Stomach smooth muscle (tissue), 2 donors: Measurements from ENCODE around the gene PTPN3.

Source experiments
- H3K27ac ChIP-seq: one replicate; pipeline ENCODE4 v1.7.0; 2013; ENCODE audit warnings: mild to moderate bottlenecking, low read length, inconsistent platforms
- H3K27me3 ChIP-seq, 2 donors: one replicate each; pipeline ENCODE4 v1.7.0; 2013; ENCODE audit warnings: low read length in 2 of 2; ENCODE audit not compliant: insufficient read depth in 2 of 2, control insufficient read depth in 1 of 2
- H3K36me3 ChIP-seq, 2 donors: one replicate each; pipeline ENCODE4 v1.7.0; 2013; ENCODE audit warnings: low read length in 2 of 2; ENCODE audit not compliant: control insufficient read depth in 2 of 2, insufficient read depth in 2 of 2
- H3K4me1 ChIP-seq: one replicate; pipeline ENCODE4 v1.7.0; 2013; ENCODE audit warnings: low read length; ENCODE audit not compliant: control insufficient read depth, insufficient read depth
- H3K4me3 ChIP-seq, 2 donors: one replicate each; pipeline ENCODE4 v1.7.0; 2013; ENCODE audit warnings: low read length in 2 of 2
- H3K9ac ChIP-seq, 2 donors: one replicate each; pipeline ENCODE4 v1.7.0; 2013; ENCODE audit warnings: low read length in 2 of 2, mild to moderate bottlenecking in 1 of 2
- H3K9me3 ChIP-seq, 2 donors: one replicate each; pipeline ENCODE4 v1.7.0; 2013; ENCODE audit warnings: low read length in 2 of 2; ENCODE audit not compliant: control insufficient read depth in 2 of 2
- donor health status: healthy.
- donor health status: Pancreatic carcinoma.

Gene PTPN3

GRCh38 chr9:109459423-109459822 lies 38.7 kb downstream of the PTPN3 start:
- Histone ChIP-seq H3K9me3 (no peaks in the 10 kb centered on the region), H3K36me3 (no peaks in the 10 kb centered on the region), H3K4me1 (no peaks in the 10 kb centered on the region), H3K27ac (no peak overlapping the region), H3K4me3 (no peak overlapping the region), H3K9ac (no peak overlapping the region), H3K27me3 (peaks cover 2 to 3% of the 10 kb centered on the region in 2 donors)

GRCh38 chr9:109458453-109459211 lies 39.5 kb downstream of the PTPN3 start:
- no peak overlapping the region for H3K27ac ChIP-seq
- no peaks in the 10 kb centered on the region for H3K36me3 ChIP-seq

GRCh38 chr9:109456811-109457210 lies 41.3 kb downstream of the PTPN3 start:
- H3K9ac ChIP-seq: no peak overlapping the region
- peaks cover 2 to 3% of the 10 kb centered on the region in 2 donors for H3K27me3 ChIP-seq
- H3K9me3 ChIP-seq: no peaks in the 10 kb centered on the region
- H3K27ac ChIP-seq: no peak overlapping the region
- H3K36me3 ChIP-seq: no peaks in the 10 kb centered on the region
- H3K4me3 ChIP-seq: no peak overlapping the region
- H3K4me1 ChIP-seq: no peaks in the 10 kb centered on the region

More at GRCh38 chr9:109458453-109459211, 39.5 kb downstream of the PTPN3 start:
- H3K4me1 ChIP-seq: no peaks in the 10 kb centered on the region
- H3K9me3 ChIP-seq: no peaks in the 10 kb centered on the region
- H3K27me3 ChIP-seq: peaks cover 2 to 3% of the 10 kb centered on the region in 2 donors
- H3K4me3 ChIP-seq: no peak overlapping the region
- H3K9ac ChIP-seq: no peak overlapping the region

- no peaks in the 10 kb centered on the region for H3K4me1 ChIP-seq
- H3K9ac ChIP-seq: no peak overlapping the region
- H3K27me3 ChIP-seq: peaks cover 3 to 4% of the 10 kb centered on the region in 2 donors
- H3K36me3 ChIP-seq: no peaks in the 10 kb centered on the region
- H3K9me3 ChIP-seq: no peaks in the 10 kb centered on the region
- H3K4me3 ChIP-seq: no peak overlapping the region
- H3K27ac ChIP-seq: no peak overlapping the region
Observed at GRCh38 chr9:109455861-109456260, 42.2 kb downstream of the PTPN3 start.

- Histone ChIP-seq H3K4me3 (no peak overlapping the region), H3K36me3 (no peaks in the 10 kb centered on the region), H3K27ac (no peak overlapping the region), H3K9me3 (no peaks in the 10 kb centered on the region), H3K4me1 (no peaks in the 10 kb centered on the region), H3K9ac (no peak overlapping the region), H3K27me3 (peaks cover under 1 to 4% of the 10 kb centered on the region in 2 donors)
Observed at GRCh38 chr9:109455391-109455790, 42.7 kb downstream of the PTPN3 start.

GRCh38 chr9:109454601-109455155 lies 43.4 kb downstream of the PTPN3 start:
- Histone ChIP-seq H3K36me3 (no peaks in the 10 kb centered on the region), H3K27me3 (peaks cover 0 to 4% of the 10 kb centered on the region in 2 donors), H3K9ac (no peak overlapping the region), H3K27ac (no peak overlapping the region), H3K9me3 (no peaks in the 10 kb centered on the region), H3K4me3 (no peak overlapping the region), H3K4me1 (no peaks in the 10 kb centered on the region)

GRCh38 chr9:109454041-109454440 lies 44.1 kb downstream of the PTPN3 start:
- Histone ChIP-seq H3K4me1 (no peaks in the 10 kb centered on the region), H3K4me3 (no peak overlapping the region), H3K27ac (no peak overlapping the region), H3K27me3 (peaks cover 0 to 4% of the 10 kb centered on the region in 2 donors), H3K9ac (no peak overlapping the region), H3K9me3 (no peaks in the 10 kb centered on the region), H3K36me3 (no peaks in the 10 kb centered on the region)

- Histone ChIP-seq H3K9me3 (no peaks in the 10 kb centered on the region), H3K4me3 (no peak overlapping the region), H3K4me1 (no peaks in the 10 kb centered on the region), H3K27me3 (peaks cover 0 to 4% of the 10 kb centered on the region in 2 donors), H3K9ac (no peak overlapping the region), H3K27ac (no peak overlapping the region), H3K36me3 (no peaks in the 10 kb centered on the region)
Observed at GRCh38 chr9:109453210-109453842, 44.8 kb downstream of the PTPN3 start.

- Histone ChIP-seq H3K27me3 (peaks cover 0 to 4% of the 10 kb centered on the region in 2 donors), H3K4me1 (no peaks in the 10 kb centered on the region), H3K9me3 (no peaks in the 10 kb centered on the region), H3K4me3 (no peak overlapping the region), H3K27ac (no peak overlapping the region), H3K9ac (no peak overlapping the region), H3K36me3 (no peaks in the 10 kb centered on the region)
Observed at GRCh38 chr9:109452761-109453160, 45.3 kb downstream of the PTPN3 start.

GRCh38 chr9:109451311-109452025 lies 46.6 kb downstream of the PTPN3 start:
- H3K4me1 ChIP-seq: no peaks in the 10 kb centered on the region
- H3K4me3 ChIP-seq: no peak overlapping the region
- no peak overlapping the region for H3K27ac ChIP-seq
- H3K9ac ChIP-seq: no peak overlapping the region
- H3K36me3 ChIP-seq: no peaks in the 10 kb centered on the region
- H3K9me3 ChIP-seq: no peaks in the 10 kb centered on the region
- H3K27me3 ChIP-seq: peaks cover 0 to 4% of the 10 kb centered on the region in 2 donors
